NCI-H82 (cell line): Measurements from ENCODE around the gene DPP3.

Source experiments
- DNase-seq: peaks from one replicate; lab custom pipeline; 2025; lab: John Stamatoyannopoulos, UW

DPP3 gene

DNA sequence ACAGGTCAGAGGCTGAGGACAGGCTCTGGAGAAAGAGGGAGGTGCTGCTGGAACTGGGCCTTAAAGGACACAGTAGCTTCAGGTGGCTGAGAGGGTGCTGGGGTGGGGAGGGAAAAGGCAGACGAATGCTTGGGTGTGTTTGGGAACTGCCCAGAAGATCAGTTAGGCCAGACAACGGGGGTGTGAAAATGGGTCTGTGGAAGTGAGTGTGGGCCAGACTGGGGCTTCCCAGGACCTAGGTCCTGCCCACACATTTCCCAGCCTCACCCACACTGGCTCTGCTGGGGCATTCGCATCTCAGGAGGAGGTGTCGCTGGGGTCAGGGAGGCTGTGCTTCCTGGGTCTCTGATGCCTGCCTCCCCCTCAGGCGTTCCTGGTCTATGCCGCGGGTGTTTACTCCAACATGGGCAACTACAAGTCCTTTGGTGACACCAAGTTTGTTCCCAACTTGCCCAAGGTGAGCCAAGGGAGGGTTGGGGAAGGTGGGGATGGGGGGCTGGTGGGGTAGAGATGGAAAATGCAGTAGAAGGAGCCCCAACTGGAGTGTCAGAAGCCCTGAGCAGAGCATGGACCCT, 4.7 kb downstream of the DPP3 start:
- no peak for DNase-seq

DNA sequence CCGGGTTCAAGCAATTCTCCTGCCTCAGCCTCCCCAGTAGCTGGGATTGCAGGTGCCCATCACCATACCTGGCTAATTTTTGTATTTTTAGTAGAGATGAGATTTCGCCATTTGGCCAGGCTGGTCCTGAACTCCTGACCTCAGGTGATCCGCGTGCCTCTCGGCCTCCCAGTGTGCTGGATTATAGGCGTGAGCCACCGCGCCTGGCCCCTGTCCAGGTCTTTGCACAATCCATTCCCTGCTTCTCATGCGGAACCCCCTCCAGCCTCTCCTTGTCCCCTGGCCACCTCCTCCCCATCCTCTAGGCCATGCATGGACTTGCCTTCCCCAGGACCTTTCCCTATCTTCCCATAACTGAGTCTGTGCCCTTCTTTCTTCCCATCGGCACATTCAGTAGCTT, 8.7 kb downstream of the DPP3 start:
- DNase-seq, result no peak

DNA sequence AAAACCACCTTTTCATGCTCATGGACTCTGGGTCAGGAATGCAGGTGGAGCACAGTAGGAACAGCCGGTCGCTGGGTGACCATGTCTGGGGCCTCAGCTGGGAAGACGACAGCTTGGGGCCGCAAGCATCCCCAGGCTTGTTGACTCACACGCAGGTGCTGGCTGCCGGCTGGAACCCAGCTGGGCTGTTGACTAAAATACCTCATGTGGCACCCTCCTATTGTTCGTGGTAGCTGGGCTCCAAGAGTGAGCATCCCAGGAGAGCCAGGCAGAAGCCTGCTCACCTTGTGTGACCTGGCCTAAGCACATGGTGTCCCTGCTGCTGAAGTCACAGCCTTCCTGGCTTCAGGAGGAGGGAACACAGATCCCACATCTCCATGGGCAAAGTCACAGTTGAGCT, 9.4 kb downstream of the DPP3 start:
- DNase-seq, result peak; percentile 83

DNA sequence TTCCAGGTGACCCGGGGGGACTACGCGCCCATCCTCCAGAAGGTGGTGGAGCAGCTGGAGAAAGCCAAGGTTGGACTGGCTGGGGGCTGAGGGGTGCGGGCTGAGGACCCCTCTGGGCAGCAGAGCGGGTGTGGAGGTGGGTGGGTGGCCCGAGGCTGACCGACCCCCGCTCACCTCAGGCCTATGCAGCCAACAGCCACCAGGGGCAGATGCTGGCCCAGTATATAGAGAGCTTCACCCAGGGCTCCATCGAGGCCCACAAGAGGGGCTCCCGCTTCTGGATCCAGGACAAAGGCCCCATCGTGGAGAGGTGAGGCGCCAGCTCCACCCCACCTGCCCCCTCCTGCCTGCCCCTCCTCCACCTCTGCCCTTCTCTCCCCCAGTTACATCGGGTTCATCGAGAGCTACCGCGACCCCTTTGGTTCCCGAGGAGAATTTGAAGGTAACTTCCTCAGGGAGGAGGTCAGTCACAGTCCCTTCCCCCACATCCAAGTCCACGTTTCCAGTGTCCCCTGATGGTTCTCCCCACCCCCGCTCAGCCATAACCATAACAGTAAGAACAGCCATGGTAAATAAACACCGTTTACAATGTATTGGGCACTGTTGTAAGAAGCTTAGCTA, 11.2 kb downstream of the DPP3 start:
- peak; percentile 77 for DNase-seq

DNA sequence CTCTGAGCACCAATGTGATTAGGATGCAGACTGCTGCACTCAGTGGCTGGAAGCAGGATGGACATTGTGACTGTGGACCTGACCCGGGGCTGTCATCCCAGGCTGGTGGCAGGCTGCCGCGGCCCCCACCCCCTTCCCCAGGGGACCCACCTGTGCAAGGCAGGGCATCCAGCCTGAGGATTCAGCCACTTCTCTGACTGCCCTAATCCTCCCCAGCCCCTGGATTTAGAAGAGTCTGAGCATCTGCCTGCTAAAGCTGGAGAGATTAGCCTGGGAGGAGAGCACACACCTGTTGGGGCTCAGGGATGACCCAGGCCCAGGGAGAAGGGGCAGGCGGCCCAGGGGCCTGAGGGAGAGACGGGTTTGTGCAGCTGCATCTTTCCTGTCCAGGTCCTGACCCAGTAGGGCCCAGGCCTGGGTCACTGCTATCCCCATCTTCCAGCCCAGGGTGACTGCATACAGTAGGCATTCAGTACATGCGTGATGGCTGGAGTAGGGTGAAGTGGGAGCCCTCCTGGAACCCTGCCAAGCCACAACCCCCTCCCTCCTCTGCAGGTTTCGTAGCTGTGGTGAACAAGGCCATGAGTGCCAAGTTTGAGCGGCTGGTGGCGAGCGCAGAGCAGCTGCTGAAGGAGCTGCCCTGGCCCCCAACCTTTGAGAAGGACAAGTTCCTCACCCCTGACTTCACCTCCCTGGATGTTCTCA, 12.1 kb downstream of the DPP3 start:
- peak; percentile 96 for DNase-seq

DNA sequence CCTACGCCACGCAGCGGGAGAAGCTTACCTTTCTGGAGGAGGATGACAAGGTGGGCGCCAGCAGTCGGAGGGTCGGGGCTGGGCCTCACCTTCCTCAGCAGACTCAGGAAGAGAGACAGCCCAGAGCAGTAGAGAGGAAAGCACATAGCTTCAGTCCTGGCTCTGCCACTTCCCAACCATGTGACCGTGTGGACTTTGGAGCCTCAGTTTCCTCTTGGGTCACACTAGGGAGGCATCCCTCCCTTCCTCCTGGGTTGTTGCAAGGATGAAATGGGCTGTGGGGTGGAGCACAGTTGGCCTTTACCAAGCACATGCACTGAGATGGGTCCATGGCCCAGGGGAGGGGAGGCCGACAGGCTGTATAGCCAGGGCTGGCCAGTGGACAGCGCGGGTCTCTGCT, 12.9 kb downstream of the DPP3 start:
- no peak for DNase-seq

DNA sequence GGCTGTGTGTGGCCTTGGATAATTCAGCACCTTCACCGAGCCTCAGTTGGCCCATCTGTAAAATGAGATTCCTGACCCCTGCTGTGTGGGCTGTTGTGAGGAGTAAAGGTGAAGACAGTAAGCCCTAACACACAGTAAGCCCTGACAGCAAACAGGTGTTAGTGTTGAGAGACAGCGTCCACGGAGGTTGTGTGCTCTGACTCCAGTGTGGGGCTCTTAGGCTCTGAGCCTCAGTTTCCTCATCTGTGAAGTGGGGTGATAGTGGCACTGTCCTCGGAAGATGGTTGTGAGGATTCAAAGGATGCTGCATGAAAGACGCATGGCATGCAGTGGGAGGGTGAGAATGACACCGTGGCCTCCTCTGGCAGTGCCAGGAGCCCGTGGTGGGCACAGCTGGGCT, 14.2 kb downstream of the DPP3 start:
- DNase-seq, result no peak

DNA sequence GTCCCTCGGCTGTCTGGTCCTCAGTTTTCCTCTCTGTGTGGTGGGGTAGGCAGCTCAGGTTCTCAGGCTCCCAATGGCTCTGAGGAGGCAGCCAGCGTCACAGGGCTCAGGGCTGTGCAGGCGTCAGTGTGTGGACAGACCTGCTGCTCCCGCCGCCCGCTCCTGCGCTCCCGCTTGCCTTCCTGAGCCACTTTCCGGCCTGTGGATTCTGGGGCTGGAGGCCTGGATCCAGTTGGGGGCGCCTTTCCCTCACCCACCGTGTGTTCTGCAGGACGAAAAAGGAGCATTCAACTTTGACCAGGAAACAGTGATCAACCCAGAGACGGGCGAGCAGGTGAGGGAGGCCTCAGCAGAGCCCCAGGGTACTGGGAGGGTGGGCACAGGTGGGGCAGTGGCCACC, 14.7 kb downstream of the DPP3 start:
- no peak for DNase-seq

DNA sequence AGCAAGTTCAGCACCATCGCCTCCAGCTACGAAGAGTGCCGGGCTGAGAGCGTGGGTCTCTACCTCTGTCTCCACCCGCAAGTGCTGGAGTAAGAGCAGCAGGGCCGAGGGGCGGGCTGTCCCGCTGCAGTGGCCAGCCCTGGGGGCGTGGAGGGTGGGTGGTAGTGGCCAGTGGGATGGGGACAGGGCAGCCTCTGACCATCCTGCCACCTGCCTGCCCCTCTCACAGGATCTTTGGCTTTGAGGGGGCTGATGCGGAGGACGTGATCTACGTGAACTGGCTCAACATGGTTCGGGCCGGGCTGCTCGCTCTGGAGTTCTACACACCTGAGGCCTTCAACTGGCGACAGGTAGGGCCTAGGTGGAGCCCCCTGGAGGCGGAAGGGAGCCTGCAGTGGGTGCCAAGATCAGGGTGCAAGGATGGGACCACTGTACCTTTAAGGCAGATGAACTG, 15.2 kb downstream of the DPP3 start:
- peak; percentile 19 for DNase-seq

DNA sequence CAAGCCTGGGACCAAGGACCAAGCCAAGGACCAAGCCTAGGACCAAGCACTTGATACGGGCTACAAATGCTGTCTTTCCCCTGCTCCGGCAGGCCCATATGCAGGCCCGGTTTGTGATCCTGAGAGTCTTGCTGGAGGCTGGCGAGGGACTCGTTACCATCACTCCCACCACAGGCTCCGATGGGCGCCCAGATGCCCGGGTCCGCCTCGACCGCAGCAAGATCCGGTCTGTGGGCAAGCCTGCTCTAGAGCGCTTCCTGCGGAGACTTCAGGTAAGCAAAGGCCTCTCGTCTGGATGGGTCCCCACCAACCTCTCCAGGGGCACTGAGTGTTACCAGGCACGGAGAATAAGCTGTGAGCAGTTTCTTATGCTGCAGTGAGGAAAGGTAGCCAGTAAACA, 17.0 kb downstream of the DPP3 start:
- no peak for DNase-seq

DNA sequence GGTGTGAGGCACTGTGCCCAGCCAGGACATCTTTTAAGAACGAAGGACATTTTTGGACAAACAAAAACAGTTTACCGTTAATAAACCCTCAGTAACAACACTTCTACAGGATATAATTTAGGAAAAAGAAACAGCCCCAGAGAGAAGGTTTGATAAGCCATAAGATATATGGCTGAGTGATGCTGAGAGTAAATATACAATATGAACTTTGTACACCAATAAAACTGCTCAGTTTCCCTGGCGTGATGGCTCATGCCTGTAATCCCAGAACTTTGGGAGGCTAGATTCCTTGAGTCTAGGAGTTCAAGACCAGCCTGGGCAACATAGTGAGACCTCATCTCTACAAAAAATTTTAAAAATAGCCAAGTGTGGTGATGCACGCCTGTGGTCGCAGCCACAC, 18.3 kb downstream of the DPP3 start:
- DNase-seq, result no peak

DNA sequence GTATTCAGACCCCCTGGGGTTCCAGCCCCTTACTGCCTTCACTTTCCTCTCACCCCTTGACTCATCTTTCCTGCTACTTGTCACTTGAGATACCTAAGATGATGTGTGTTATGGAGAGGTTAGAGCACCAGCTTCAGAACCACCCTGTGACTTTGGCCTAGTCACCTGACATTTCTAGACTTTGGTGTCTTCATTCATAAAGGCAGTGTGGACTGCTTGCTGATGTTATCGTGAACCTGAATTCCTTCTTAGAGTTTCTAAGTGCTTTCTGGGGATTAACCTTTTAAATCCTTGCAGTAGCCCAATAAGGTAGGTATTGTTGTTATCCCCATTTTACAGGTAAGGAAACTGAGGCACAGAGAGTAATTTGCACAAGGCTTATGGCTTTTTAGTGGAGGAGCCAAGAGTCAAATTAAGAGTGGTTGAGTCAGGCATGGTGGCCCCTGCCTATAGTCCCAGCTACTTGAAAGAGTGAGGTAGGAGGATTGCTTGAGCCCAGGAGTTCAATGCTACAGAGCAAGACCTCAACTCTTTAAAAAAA, 25.1 kb downstream of the DPP3 start:
- no peak for DNase-seq

DNA sequence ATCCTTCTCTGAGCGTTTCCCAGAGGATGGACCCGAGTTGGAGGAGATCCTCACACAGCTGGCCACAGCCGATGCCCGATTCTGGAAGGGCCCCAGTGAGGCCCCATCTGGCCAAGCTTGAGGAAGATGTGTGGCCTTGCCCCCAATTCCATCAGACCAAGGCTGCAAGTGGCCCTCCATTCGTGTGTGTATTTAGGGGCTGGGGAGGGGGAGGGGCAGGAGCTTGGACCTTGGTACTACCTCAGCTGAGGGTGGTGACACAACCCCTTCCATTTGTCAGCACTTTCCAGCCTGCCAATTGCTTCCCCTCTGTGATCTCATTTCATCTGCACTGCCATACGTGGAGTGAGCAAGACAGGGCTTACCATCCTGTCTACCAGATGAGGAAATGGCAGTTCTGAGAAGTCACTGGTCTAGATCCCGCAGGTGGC, 28.9 kb downstream of the DPP3 start:
- no peak for DNase-seq

DNA sequence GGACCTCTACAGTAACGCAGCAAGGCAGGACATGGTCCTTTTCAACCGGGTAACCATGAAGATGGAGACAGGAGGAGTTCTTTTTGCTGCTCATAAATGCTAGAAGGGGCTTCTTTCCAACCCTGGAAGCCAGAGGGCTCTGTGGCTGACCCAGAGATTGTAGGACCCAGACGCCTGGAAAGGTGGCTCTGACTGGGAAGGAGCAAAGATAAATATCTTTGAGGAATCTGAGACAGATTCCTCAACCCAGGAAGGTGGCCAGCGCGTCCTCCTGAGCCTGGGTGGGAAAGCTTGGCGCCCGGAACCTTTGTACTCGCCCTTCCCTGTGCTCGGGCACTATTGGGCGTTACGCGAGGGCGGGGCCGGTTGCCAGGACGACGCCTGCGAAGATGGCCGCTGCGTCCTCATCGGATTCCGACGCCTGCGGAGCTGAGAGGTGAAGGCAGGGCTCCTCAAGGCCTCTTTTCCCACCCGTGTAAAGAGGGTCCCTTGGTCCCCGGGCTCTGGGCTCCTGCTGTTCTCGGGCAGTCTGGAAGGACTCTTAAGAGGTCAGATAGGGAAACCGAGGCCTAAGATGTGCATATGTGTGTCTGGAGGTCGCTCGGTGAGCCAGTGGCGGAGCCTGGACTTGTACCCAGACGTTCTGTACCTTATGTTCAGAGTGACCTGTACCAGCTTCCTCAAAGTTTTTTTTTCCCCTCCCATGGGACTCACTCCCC, 30.2 kb downstream of the DPP3 start, which contains the start of gene BBS1:
Gene BBS1 (plus strand): TSS at position 365 of the 719 bp plus-strand sequence. CDS start 25 bp downstream, at position 390.
- peak; percentile 84 for DNase-seq

DNA sequence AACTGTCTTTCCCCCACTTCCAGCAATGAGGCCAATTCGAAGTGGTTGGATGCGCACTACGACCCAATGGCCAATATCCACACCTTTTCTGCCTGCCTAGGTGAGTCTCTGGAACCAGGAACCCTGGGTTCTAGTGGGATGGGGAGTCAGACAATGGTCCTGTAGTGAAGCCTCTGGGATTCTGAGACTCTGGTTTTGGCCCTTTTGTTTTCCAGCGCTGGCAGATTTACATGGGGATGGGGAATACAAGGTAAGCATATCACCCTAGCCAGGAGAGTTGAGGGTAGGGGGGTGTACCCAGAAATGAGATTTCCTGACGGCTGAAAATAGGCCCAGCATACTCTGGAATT, 30.7 kb downstream of the DPP3 start:
- DNase-seq, result no peak

DNA sequence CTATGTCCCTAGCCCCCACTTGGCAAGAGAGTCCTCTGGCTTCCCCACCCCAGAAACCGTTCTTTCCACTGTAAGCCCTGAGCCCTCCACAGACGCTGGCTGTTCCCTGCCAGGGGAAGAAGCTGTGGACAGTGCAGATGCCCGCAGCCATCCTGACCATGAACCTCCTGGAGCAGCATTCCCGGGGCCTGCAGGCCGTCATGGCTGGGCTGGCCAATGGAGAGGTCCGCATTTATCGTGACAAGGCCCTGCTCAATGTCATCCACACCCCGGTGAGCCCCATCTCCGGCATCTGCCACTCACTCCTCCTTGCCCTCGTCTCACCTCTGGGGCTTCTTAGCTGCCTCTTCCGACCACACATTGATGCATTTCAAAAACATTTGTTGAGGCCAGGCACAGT, 43.4 kb downstream of the DPP3 start:
- no peak for DNase-seq

DNA sequence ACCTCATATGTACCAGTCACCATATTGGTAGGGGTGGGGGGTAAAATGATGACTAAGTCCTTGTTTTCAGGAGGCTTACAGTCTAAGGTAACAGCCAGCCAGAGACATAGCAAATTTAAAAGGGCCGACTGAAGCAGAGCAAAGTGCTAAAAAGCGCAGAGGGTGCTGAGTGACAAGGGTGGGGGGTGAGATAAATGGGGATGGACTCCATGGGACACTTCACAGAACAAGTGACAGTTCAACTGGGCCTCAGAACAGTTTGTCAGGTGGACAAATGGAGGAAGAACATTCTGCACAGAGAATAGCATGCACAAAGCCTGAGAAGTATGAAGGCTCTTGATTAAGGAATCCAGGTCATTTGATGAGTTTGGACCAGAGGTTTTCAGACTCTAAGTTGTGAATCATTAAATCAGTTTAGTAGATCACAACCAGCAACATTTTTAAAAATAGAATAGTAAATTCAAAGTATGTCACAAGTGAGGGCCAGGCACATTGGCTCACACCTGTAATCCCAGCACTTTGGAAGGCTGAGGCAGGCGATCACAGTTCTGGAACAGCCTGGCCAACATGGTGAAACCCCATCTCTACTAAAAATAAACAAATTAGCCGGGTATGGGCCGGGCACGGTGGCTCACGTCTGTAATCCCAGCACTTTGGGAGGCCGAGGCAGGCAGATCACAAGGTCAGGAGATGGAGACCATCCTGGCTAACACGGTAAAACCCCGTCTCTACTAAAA, 44.2 kb downstream of the DPP3 start:
- no peak for DNase-seq

DNA sequence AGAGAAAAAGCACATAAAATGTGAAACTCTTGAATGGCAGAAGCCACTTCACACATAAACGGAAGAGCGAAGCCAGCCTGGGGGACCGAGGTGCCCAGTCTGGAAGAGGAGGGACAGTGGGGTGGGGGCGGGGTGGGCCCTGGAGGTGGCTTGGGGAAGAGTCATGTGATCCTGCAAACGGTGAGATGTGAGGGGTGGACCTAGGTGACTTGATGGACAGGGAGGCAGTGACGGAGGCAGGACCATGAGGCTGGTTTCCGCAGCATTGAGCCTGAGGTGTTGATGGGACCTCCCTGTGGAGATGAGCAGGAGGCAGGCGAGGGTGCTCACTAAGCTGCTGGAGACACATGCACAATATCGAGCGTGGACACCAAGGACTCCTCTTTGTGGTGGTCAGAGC, 48.8 kb downstream of the DPP3 start:
- DNase-seq, result no peak

DNA sequence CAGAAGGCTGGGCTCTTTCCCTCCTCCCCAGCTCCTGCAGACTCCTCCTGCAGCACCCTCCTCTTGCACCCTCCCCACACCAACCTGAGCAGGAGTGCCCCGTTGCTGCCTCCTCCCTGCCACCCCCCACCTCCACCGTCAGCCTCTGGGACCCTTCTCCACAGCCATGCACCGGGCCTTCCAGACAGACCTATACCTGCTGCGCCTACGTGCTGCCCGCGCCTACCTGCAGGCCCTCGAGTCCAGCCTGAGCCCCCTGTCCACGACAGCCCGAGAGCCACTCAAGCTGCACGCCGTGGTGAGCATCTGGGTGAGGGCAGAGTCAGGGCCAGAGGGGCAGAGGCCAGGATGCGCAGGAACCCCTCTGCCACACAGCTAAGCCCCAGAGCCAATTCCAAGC, 49.4 kb downstream of the DPP3 start:
- DNase-seq, result no peak

DNA sequence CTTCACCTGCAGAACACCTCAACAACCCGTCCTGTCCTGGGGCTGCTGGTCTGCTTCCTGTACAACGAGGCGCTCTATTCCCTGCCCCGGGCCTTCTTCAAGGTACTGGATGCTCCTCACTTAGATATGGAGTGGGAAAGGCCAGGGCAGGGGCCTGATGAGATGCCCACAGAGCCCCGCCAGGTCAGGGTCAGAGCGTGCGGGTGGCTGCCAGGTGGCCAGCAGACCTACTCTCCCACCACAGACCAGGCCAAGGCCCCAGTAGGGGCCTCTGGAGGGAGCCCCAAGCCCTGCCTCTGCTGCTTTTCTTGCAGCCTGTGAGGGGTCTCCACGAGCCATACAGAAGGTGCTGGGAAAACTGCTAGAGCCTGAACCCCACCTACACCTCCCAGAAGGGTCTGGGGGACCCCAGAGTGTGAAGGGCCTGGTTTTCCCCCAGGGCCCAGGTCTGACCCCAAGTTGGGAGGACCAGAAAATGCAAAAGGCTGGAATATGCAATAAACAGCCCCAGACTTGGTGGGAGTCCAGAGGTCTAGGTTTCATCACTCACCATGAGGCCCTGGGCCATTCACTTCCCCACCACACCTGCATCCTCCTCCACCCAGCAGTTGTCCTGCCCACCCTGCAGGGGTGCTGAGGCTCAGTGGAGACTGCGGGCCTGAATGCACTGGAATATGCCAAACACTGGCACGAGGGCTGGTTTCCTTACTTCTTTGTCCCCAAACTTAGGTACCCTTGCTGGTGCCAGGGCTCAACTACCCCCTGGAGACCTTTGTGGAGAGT, 50.9 kb downstream of the DPP3 start:
- no peak for DNase-seq

DNA sequence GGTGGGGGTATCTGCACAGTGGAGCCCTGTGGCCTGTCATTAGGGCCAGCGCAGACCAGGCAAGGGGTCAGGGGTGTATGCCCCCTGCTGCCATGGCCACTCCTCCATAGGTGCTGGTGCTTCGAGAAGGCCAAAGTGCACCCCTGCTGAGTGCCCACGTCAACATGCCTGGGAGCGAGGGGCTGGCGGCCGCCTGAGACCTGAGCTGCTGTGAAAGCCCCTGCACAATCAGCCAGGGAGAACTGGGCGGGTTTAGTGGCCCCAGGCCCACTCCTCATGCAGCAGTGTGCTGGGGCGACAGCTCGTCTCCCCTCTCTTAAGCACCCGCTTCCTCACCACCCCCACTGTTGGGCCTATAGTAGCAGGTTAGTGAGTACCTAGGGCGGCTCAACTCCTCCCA, 51.6 kb downstream of the DPP3 start:
- DNase-seq, result no peak
